GM12873 (cell line): Measurements from ENCODE around the gene GRB14.

Source experiments
- CTCF ChIP-seq: IDR thresholded peaks from 2 replicates; pipeline ENCODE4 v1.5.1; 2012; ENCODE audit warnings: low read depth, mild to moderate bottlenecking, moderate library complexity, low read length, control low read depth; ENCODE audit not compliant: insufficient read depth; ENCODE audit errors: missing control alignments

The GRB14 gene

GRCh38 chr2:164458792-164459191 lies 162.5 kb downstream of the GRB14 start:
- no peak for TF ChIP-seq CTCF

GRCh38 chr2:164457271-164457670 lies 164.0 kb downstream of the GRB14 start:
- TF ChIP-seq CTCF: no peak

GRCh38 chr2:164456619-164457018 lies 164.7 kb downstream of the GRB14 start:
- no peak for TF ChIP-seq CTCF

- TF ChIP-seq CTCF: no peak
These were observed 167.5 kb downstream of the GRB14 start for GRCh38 chr2:164453656-164454305.

- TF ChIP-seq CTCF: no peak
These were observed 171.0 kb downstream of the GRB14 start for GRCh38 chr2:164450278-164450677.

GRCh38 chr2:164449706-164450105 lies 171.6 kb downstream of the GRB14 start:
- TF ChIP-seq CTCF: no peak

- TF ChIP-seq CTCF: no peak
These were observed 173.6 kb downstream of the GRB14 start for GRCh38 chr2:164447660-164448059.
